Suppressor macrophage treated with lipopolysaccharide for 4 hours (primary cell): ENCODE results near the gene MRPS18A.

Source experiments
- DNase-seq: peaks from one replicate; pipeline ENCODE4 v3.0.0-alpha.2; 2020

The MRPS18A gene

DNA sequence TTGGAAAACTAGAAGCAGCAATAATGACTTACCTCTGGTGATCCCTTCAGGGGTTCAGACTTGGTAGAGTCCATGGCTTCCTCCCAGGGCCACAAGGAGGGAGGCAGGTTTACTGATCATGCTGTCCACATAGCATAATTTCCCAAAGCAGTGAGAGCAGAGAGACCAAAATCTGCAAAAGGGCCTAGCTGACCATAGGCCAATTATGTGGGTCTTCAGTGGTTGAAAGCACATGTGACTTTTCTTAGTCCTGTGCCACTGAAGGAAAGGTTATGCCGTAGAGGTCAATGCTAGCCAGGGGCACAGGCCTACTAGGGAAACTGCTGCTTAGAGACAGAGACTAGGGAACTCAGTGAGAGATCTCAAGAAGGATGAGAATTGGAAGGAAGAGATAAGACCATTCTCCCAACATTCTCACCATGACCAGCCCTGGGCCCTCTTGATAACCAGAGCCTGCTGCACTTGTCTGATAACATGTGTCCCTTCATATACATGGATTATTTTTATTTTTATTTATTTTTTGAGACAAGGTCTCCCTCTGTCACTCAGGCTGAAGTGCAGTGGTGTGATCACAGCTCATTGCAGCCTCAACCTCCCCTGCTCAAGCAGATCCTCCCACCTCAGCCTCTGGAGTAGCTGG, 56.5 kb downstream of the MRPS18A start:
- DNase-seq: no peak

DNA sequence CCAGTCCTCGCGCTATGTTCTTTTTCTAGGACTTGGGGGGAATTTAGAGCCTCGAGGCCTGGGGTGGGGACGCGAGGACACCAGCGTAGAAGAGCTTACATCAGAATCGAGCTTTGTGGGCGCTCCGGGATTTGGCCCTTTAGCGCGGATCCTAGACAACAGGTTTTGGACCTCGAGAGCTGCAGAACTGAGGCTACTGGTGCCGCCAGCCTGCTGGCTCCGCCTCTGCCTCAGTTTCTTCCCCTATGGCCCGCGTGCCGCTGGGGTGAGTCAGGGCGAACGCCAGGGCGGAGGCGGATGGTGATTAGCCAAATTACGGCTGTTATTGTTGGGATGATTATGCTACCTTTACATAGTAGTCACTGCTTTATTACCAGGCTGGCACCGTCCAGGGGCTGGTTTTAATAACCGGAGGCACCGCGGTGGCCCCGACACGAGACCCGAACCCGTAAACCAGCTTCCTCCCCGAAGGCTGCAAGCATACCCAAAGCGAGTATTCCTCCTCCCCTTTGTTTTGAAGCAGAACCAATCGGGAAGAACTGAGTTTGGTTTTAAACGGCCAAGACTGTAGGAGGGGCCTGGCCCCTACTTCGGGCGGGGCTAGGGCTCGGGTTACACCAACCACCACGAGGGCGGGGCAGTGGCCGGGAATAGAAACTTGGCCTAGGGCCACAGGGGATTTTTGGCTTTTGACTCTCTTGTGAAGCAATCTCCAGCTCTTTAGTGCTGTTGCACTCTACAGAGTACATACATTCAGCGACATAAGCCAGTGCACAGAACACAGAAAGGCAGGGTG, 57.9 kb downstream of the MRPS18A start:
- DNase-seq: peak; percentile 99

- peak; percentile 100 for DNase-seq
These were observed 58.5 kb downstream of the MRPS18A start, which contains the start of gene GTPBP2 for GRCh38 chr6:43629104-43629504. GTPBP2 (minus strand) TSS chr6:43629264; CDS start chr6:43629162, 102 bp downstream.

DNA sequence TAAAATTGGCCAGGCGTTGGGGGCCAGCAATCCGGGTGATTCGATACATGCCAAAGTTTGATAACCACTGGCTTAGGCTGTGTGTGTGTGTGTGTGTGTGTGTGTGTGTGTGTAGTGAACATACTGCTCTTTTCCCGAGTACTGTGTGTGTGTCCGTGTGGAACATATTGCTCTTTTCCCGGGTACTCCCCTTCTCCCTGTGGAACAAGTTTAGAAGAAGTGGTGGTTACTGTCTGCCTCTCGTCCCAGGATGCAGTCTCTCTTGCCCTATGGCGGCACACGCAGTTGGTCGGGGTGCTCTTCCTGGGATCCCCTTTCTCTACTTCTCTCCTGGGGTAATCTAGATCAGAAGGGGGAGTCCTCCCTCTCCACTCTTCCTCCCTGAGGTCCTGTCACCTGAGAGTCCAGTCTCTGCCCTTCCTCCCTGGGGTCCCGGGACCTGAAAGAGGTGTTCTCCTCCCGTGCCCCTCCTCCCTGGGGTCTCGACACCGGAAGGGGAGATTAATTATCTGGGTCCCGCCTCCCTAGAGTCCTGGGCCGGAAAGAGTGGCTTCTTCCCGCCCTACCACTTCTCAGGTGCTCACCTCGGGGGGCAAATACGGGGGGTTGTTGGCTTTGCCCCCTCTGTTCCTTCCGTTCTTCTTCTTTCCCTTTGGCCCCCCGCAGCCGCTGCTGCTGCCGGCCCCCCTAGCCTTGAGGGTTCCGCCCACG, 59.0 kb downstream of the MRPS18A start:
- DNase-seq: peak; percentile 35

DNA sequence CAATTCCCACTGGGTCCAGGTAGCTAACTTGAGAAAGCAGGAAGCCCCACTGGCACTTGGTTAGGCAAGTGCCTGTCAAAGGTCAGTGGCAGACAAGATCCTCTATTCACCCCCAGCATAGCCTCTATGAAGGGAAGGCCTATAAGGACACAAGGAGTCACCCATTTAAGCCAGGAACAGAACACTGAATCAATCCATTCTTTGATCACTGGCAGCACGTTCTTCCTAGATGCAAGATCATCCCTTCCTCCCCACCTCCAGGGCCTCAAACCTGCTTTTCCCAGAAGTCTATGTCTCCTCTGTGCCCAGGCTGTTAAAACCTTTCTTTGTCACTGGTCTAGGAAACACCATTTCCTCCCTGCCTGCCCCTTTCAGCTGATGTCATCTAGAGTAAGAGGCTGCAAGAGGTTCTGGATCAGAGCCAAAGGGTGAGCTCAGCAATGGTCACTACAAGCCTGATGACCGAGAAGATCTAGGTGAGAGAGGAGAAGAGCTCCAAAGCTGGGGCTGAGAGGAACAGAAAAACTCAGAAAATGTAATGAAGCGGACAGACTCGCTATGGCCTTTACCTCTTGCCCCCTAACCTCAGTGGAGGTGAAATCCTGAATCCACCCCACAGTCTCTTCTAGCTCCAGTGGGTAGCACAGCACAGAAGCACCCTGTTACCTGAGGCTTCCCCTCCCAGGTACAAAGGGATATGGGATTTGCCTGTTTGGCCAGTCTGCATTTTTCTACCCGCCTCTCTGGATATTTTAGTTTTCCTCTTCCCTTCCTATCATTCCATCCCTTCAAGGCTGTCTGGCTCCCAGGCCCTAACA, 60.4 kb downstream of the MRPS18A start:
- peak; percentile 98 for DNase-seq

DNA sequence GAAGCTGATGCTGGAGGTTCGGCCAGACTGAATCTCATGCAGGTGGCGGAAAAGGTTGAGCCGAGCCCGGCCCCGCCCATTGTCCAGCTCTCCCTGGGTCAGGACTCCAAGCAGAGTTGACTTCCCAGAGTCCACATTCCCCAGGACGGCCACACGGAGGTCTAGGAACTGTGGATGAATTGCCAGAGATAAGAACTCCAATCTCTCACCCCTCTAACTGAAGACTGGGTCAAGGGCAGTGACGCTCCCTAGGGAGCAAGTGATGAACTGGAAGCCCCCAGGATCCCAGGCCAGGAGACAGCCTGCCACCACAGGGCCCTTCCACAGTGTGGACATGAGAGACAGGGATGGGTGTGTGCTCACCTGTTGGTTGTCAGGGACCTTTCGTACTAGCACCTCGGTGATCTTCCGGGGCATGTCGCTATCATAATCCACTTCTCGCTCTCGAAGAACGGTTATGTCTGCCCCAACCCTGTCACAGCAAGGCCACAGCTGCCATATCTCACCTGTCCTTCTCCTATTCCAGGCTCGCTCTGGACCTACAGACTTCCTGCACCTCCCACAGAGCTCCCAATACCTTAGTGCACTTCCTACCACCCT, 62.1 kb downstream of the MRPS18A start:
- no peak for DNase-seq

- no peak for DNase-seq
These were observed 62.8 kb downstream of the MRPS18A start for GRCh38 chr6:43624786-43625288.

GRCh38 chr6:43623880-43624785, 63.5 kb downstream of the MRPS18A start:
- no peak for DNase-seq

- DNase-seq: no peak
These were observed 65.0 kb downstream of the MRPS18A start for GRCh38 chr6:43622541-43622940.

GRCh38 chr6:43621836-43622180, 65.8 kb downstream of the MRPS18A start:
- no peak for DNase-seq
